ENCODE measurements around the gene DMBT1.
"Not testable (repeated sequence)": the region's sequence is repeated elsewhere in the genome, so short reads cannot be mapped to it uniquely, and the experiment has no call there.

DMBT1 gene

GRCh38 chr10:122618461-122619165 lies 58.1 kb downstream of the DMBT1 start:
- Histone ChIP-seq H4K20me1 (ENCODE audit: insufficient read depth, low read length) (no peaks in the 10 kb centered on the region), H3K4me1 (ENCODE audit: insufficient read depth, low read length) (no peaks in the 10 kb centered on the region), H3K27ac (ENCODE audit: low read length) (no peak overlapping the region), H3K27me3 (ENCODE audit: insufficient read depth, low read length, poor library complexity) (no peaks in the 10 kb centered on the region), H3K9me3 (ENCODE audit: insufficient read depth, low read length, severe bottlenecking) (no peaks in the 10 kb centered on the region), H3K9ac (ENCODE audit: low read depth, low read length) (no peak overlapping the region), H3K4me2 (ENCODE audit: insufficient read depth, low read length) (no peak overlapping the region), H3K36me3 (ENCODE audit: insufficient read depth, low read length) (no peaks in the 10 kb centered on the region), H2AFZ (ENCODE audit: low read depth, low read length) (no peak overlapping the region), H3K4me3 (ENCODE audit: low read depth in 1 of 2, low read length in 2 of 2) (no peak overlapping the region), H3K79me2 (ENCODE audit: insufficient read depth, low read length) (no peaks in the 10 kb centered on the region)
- TF ChIP-seq CTCF (IDR thresholded peaks at IDR 0.05; ENCODE audit: borderline replicate concordance, extremely low read depth, low read length, poor library complexity, severe bottlenecking) = no peak
- no peak for TF ChIP-seq EZH2 (IDR thresholded peaks at IDR 0.05; ENCODE audit: borderline replicate concordance, low read depth, low read length, severe bottlenecking)
- no peak for DNase-seq
- ATAC-seq (ENCODE audit: insufficient read depth, low read depth) = no peak

- DNase-seq; H3K4me2 ChIP-seq (ENCODE audit: insufficient read depth, low read length); H4K20me1 ChIP-seq (ENCODE audit: insufficient read depth, low read length); H3K79me2 ChIP-seq (ENCODE audit: insufficient read depth, low read length); H3K36me3 ChIP-seq (ENCODE audit: insufficient read depth, low read length); H3K9me3 ChIP-seq (ENCODE audit: insufficient read depth, low read length, severe bottlenecking); ATAC-seq (ENCODE audit: insufficient read depth, low read depth); H2AFZ ChIP-seq (ENCODE audit: low read depth, low read length); H3K27ac ChIP-seq (ENCODE audit: low read length); H3K4me1 ChIP-seq (ENCODE audit: insufficient read depth, low read length); H3K4me3 ChIP-seq (ENCODE audit: low read depth in 1 of 2, low read length in 2 of 2); H3K9ac ChIP-seq (ENCODE audit: low read depth, low read length); H3K27me3 ChIP-seq (ENCODE audit: insufficient read depth, low read length, poor library complexity): not testable (repeated sequence)
Observed at GRCh38 chr10:122620961-122621360, 60.4 kb downstream of the DMBT1 start.

- Histone ChIP-seq H3K4me3 (ENCODE audit: low read depth in 1 of 2, low read length in 2 of 2) (no peak overlapping the region), H3K4me1 (ENCODE audit: insufficient read depth, low read length) (no peaks in the 10 kb centered on the region), H3K27me3 (ENCODE audit: insufficient read depth, low read length, poor library complexity) (no peaks in the 10 kb centered on the region), H3K79me2 (ENCODE audit: insufficient read depth, low read length) (no peaks in the 10 kb centered on the region), H3K9ac (ENCODE audit: low read depth, low read length) (no peak overlapping the region), H3K4me2 (ENCODE audit: insufficient read depth, low read length) (no peak overlapping the region), H2AFZ (ENCODE audit: low read depth, low read length) (no peak overlapping the region), H4K20me1 (ENCODE audit: insufficient read depth, low read length) (no peaks in the 10 kb centered on the region), H3K27ac (ENCODE audit: low read length) (no peak overlapping the region), H3K9me3 (ENCODE audit: insufficient read depth, low read length, severe bottlenecking) (no peaks in the 10 kb centered on the region), H3K36me3 (ENCODE audit: insufficient read depth, low read length) (no peaks in the 10 kb centered on the region)
- ATAC-seq (ENCODE audit: insufficient read depth, low read depth) (no peak), DNase-seq (no peak)
- TF ChIP-seq EZH2 (IDR thresholded peaks at IDR 0.05; ENCODE audit: borderline replicate concordance, low read depth, low read length, severe bottlenecking) = no peak
Observed at GRCh38 chr10:122624546-122624945, 64.0 kb downstream of the DMBT1 start.

GRCh38 chr10:122630526-122630925 lies 70.0 kb downstream of the DMBT1 start:
- no peaks in the 10 kb centered on the region for H3K36me3 ChIP-seq (ENCODE audit: insufficient read depth, low read length)
- DNase-seq (no peak), ATAC-seq (ENCODE audit: insufficient read depth, low read depth) (no peak)
- no peaks in the 10 kb centered on the region for H3K27me3 ChIP-seq (ENCODE audit: insufficient read depth, low read length, poor library complexity)
- no peaks in the 10 kb centered on the region for H3K4me1 ChIP-seq (ENCODE audit: insufficient read depth, low read length)
- H3K9ac ChIP-seq (ENCODE audit: low read depth, low read length) = no peak overlapping the region
- no peaks in the 10 kb centered on the region for H3K9me3 ChIP-seq (ENCODE audit: insufficient read depth, low read length, severe bottlenecking)
- H3K4me3 ChIP-seq (ENCODE audit: low read depth in 1 of 2, low read length in 2 of 2) = no peak overlapping the region
- H4K20me1 ChIP-seq (ENCODE audit: insufficient read depth, low read length) = no peaks in the 10 kb centered on the region
- H3K27ac ChIP-seq (ENCODE audit: low read length) = no peak overlapping the region
- H2AFZ ChIP-seq (ENCODE audit: low read depth, low read length) = no peak overlapping the region
- H3K79me2 ChIP-seq (ENCODE audit: insufficient read depth, low read length) = no peaks in the 10 kb centered on the region
- no peak overlapping the region for H3K4me2 ChIP-seq (ENCODE audit: insufficient read depth, low read length)
- TF ChIP-seq CTCF (IDR thresholded peaks at IDR 0.05; ENCODE audit: borderline replicate concordance, extremely low read depth, low read length, poor library complexity, severe bottlenecking) (no peak), EZH2 (IDR thresholded peaks at IDR 0.05; ENCODE audit: borderline replicate concordance, low read depth, low read length, severe bottlenecking) (no peak)

Measured in DND-41 (cell line).